Activated CD4-positive, alpha-beta memory T cell treated with anti-CD3 and anti-CD28 coated beads, Interleukin-2, amount 10 ng/mL, durations not matched to agents 7 days and 5 days (primary cell): Measurements from ENCODE around the gene TPMT. TPM values are rescaled to one million over a fixed set of nuclear protein-coding genes. Genes with fewer than 3 reads are reported as not detected.

Experiments used
- CTCF ChIA-PET: fragments of 350-600 bp; sonication (Branson Sonifier 250); formaldehyde crosslinking; loops from one replicate; lab custom pipeline; 2021; ENCODE audit warnings: antibody characterized with exemption, inconsistent platforms; lab: Charles Lee
- POLR2A ChIA-PET: fragments of 350-600 bp; sonication (Branson Sonifier 250); formaldehyde crosslinking; loops from one replicate; lab custom pipeline; 2021; ENCODE audit warnings: antibody characterized with exemption; lab: Charles Lee
- DNase-seq: peaks from one replicate; pipeline ENCODE4 v3.0.0-alpha.2; 2020
- H3K27ac Mint-ChIP-seq: one replicate; pipeline ENCODE4 v1.8.0; 2021; ENCODE audit warnings: mild to moderate bottlenecking, mixed read lengths
- H3K27me3 Mint-ChIP-seq: one replicate; pipeline ENCODE4 v1.8.0; 2021; ENCODE audit warnings: mixed read lengths
- H3K36me3 Mint-ChIP-seq: one replicate; pipeline ENCODE4 v1.8.0; 2021; ENCODE audit warnings: low read depth, mixed read lengths
- H3K4me1 Mint-ChIP-seq: one replicate; pipeline ENCODE4 v1.8.0; 2021; ENCODE audit warnings: mixed read lengths
- H3K4me3 Mint-ChIP-seq: one replicate; pipeline ENCODE4 v1.8.0; 2021; ENCODE audit warnings: mild to moderate bottlenecking, mixed read lengths
- H3K9me3 Mint-ChIP-seq: one replicate; pipeline ENCODE4 v1.8.0; 2021; ENCODE audit warnings: mixed read lengths
- total RNA-seq, 2 experiments: library from RNA; stranded (reverse); gene quantifications; one replicate each; pipeline ENCODE4 v1.2.3, GENCODE V29; 2021

The TPMT gene
- 1 to 10 TPM; 6.7 to 6.8 TPM for total RNA-seq

- DNase-seq: no peak
- no peaks in the 10 kb centered on the region for H3K27me3 Mint-ChIP-seq
Measured at GRCh38 chr6:18154507-18155149, at the start of gene TPMT. Gene TPMT (minus strand): TSS chr6:18155077. CDS start chr6:18149127, 5,950 bp downstream.

GRCh38 chr6:18203786-18204185 is 48.9 kb upstream of the TPMT start:
- no peak overlapping the region for H3K4me3 Mint-ChIP-seq
- no peak overlapping the region for H3K27ac Mint-ChIP-seq
- ChIA-PET POLR2A (no interaction called here), CTCF (no interaction called here)
- no peaks in the 10 kb centered on the region for H3K4me1 Mint-ChIP-seq
- DNase-seq: no peak
- peaks cover 3% of the 10 kb centered on the region for H3K36me3 Mint-ChIP-seq
- no peaks in the 10 kb centered on the region for H3K27me3 Mint-ChIP-seq
- H3K9me3 Mint-ChIP-seq: no peaks in the 10 kb centered on the region

More at GRCh38 chr6:18154507-18155149, at the start of gene TPMT:
- Mint-ChIP-seq H3K36me3 (peaks cover under 1% of the 10 kb centered on the region), H3K4me3 (peak within 1 kb of the TSS; percentile 99), H3K9me3 (no peaks in the 10 kb centered on the region), H3K27ac (peak within 1 kb of the TSS; percentile 90), H3K4me1 (peaks cover 30% of the 10 kb centered on the region)
- POLR2A ChIA-PET: interaction anchor here (1.0 to 1.8 kb wide), 8 partner anchors 16 to 554 kb away, joined by 3 to 7 read pairs (median 4); partner anchors contain the start of genes DEK, FAM8A1 and NUP153
- CTCF ChIA-PET: interaction anchor here (2.5 kb wide), 1 partner anchor 32 kb away, joined by 8 read pairs; the partner anchor contains the start of gene NHLRC1

- DNase-seq: no peak
- Mint-ChIP-seq H3K4me3 (no peak overlapping the region), H3K27me3 (no peaks in the 10 kb centered on the region), H3K36me3 (no peaks in the 10 kb centered on the region), H3K9me3 (no peaks in the 10 kb centered on the region), H3K27ac (no peak overlapping the region), H3K4me1 (no peaks in the 10 kb centered on the region)
- CTCF ChIA-PET: no interaction called here
- POLR2A ChIA-PET: no interaction called here
Measured at GRCh38 chr6:18192026-18192425, 37.1 kb upstream of the TPMT start.

GRCh38 chr6:18189196-18189595 is 34.3 kb upstream of the TPMT start:
- H3K36me3 Mint-ChIP-seq: no peaks in the 10 kb centered on the region
- POLR2A ChIA-PET: no interaction called here
- no peak overlapping the region for H3K4me3 Mint-ChIP-seq
- DNase-seq: no peak
- peaks cover 2% of the 10 kb centered on the region for H3K4me1 Mint-ChIP-seq
- H3K27me3 Mint-ChIP-seq: no peaks in the 10 kb centered on the region
- H3K27ac Mint-ChIP-seq: no peak overlapping the region
- CTCF ChIA-PET: no interaction called here
- H3K9me3 Mint-ChIP-seq: no peaks in the 10 kb centered on the region

- no peak for DNase-seq
- H3K27ac Mint-ChIP-seq: no peak overlapping the region
- H3K36me3 Mint-ChIP-seq: no peaks in the 10 kb centered on the region
- peaks cover 2% of the 10 kb centered on the region for H3K4me1 Mint-ChIP-seq
- no peaks in the 10 kb centered on the region for H3K27me3 Mint-ChIP-seq
- no peaks in the 10 kb centered on the region for H3K9me3 Mint-ChIP-seq
- H3K4me3 Mint-ChIP-seq: no peak overlapping the region
- ChIA-PET CTCF (no interaction called here), POLR2A (no interaction called here)
Measured at GRCh38 chr6:18187701-18188100, 32.8 kb upstream of the TPMT start.

- Mint-ChIP-seq H3K27me3 (no peaks in the 10 kb centered on the region), H3K36me3 (no peaks in the 10 kb centered on the region), H3K9me3 (no peaks in the 10 kb centered on the region), H3K4me3 (no peak overlapping the region), H3K27ac (no peak overlapping the region), H3K4me1 (peaks cover 2% of the 10 kb centered on the region)
- POLR2A ChIA-PET: no interaction called here
- CTCF ChIA-PET: no interaction called here
- DNase-seq: no peak
Measured at GRCh38 chr6:18186540-18187250, 31.8 kb upstream of the TPMT start.

- Mint-ChIP-seq H3K4me1 (peaks cover 2% of the 10 kb centered on the region), H3K9me3 (no peaks in the 10 kb centered on the region), H3K27me3 (no peaks in the 10 kb centered on the region), H3K4me3 (no peak overlapping the region), H3K36me3 (no peaks in the 10 kb centered on the region), H3K27ac (no peak overlapping the region)
- CTCF ChIA-PET: no interaction called here
- no peak for DNase-seq
- POLR2A ChIA-PET: no interaction called here
Measured at GRCh38 chr6:18186033-18186432, 31.2 kb upstream of the TPMT start.

GRCh38 chr6:18185624-18186023 is 30.7 kb upstream of the TPMT start:
- no peak for DNase-seq
- Mint-ChIP-seq H3K27ac (no peak overlapping the region), H3K9me3 (no peaks in the 10 kb centered on the region), H3K4me1 (peaks cover 2% of the 10 kb centered on the region), H3K27me3 (no peaks in the 10 kb centered on the region), H3K36me3 (no peaks in the 10 kb centered on the region), H3K4me3 (no peak overlapping the region)
- POLR2A ChIA-PET: no interaction called here
- CTCF ChIA-PET: no interaction called here

- H3K27me3 Mint-ChIP-seq: no peaks in the 10 kb centered on the region
- H3K4me1 Mint-ChIP-seq: peaks cover 2% of the 10 kb centered on the region
Measured at GRCh38 chr6:18183766-18184165, 28.9 kb upstream of the TPMT start.

GRCh38 chr6:18182568-18182967 is 27.7 kb upstream of the TPMT start:
- POLR2A ChIA-PET: no interaction called here
- no peak for DNase-seq
- no peak overlapping the region for H3K4me3 Mint-ChIP-seq
- CTCF ChIA-PET: no interaction called here
- peaks cover 6% of the 10 kb centered on the region for H3K36me3 Mint-ChIP-seq
- H3K4me1 Mint-ChIP-seq: peaks cover 2% of the 10 kb centered on the region
- H3K27ac Mint-ChIP-seq: no peak overlapping the region
- H3K9me3 Mint-ChIP-seq: no peaks in the 10 kb centered on the region
- H3K27me3 Mint-ChIP-seq: no peaks in the 10 kb centered on the region

More at GRCh38 chr6:18183766-18184165, 28.9 kb upstream of the TPMT start:
- H3K4me3 Mint-ChIP-seq: no peak overlapping the region
- H3K36me3 Mint-ChIP-seq: peaks cover 6% of the 10 kb centered on the region
- no peak overlapping the region for H3K27ac Mint-ChIP-seq
- H3K9me3 Mint-ChIP-seq: no peaks in the 10 kb centered on the region
- ChIA-PET CTCF (interaction anchor here (0.6 kb wide), 1 partner anchor 12 kb away, joined by 5 read pairs; no protein-coding TSS in a partner anchor), POLR2A (no interaction called here)
- DNase-seq: no peak

GRCh38 chr6:18179770-18180356 is 25.0 kb upstream of the TPMT start:
- DNase-seq: no peak
- Mint-ChIP-seq H3K4me3 (no peak overlapping the region), H3K9me3 (peaks cover 4% of the 10 kb centered on the region), H3K27me3 (no peaks in the 10 kb centered on the region), H3K27ac (no peak overlapping the region), H3K4me1 (no peaks in the 10 kb centered on the region), H3K36me3 (peaks cover 23% of the 10 kb centered on the region)
- POLR2A ChIA-PET: no interaction called here
- CTCF ChIA-PET: interaction anchor here (0.6 kb wide), 1 partner anchor 835 kb away, joined by 3 read pairs; no protein-coding TSS in a partner anchor

GRCh38 chr6:18178960-18179615 is 24.2 kb upstream of the TPMT start:
- no peak overlapping the region for H3K4me3 Mint-ChIP-seq
- H3K36me3 Mint-ChIP-seq: peaks cover 28% of the 10 kb centered on the region
- ChIA-PET POLR2A (no interaction called here), CTCF (no interaction called here)
- no peaks in the 10 kb centered on the region for H3K27me3 Mint-ChIP-seq
- no peak for DNase-seq
- H3K4me1 Mint-ChIP-seq: no peaks in the 10 kb centered on the region
- no peak overlapping the region for H3K27ac Mint-ChIP-seq
- peaks cover 4% of the 10 kb centered on the region for H3K9me3 Mint-ChIP-seq
